ENCODE data around the gene PTPN7. TPM values are rescaled to one million over a fixed set of nuclear protein-coding genes. Genes with fewer than 3 reads are reported as not detected.
A peak's percentile ranks its signal among the peaks of the same experiment; 100 is the strongest.

The PTPN7 gene
- total and polyA plus RNA-seq, 2 experiments from 2014 or later, result 0.41 TPM; not detected in 1

DNA sequence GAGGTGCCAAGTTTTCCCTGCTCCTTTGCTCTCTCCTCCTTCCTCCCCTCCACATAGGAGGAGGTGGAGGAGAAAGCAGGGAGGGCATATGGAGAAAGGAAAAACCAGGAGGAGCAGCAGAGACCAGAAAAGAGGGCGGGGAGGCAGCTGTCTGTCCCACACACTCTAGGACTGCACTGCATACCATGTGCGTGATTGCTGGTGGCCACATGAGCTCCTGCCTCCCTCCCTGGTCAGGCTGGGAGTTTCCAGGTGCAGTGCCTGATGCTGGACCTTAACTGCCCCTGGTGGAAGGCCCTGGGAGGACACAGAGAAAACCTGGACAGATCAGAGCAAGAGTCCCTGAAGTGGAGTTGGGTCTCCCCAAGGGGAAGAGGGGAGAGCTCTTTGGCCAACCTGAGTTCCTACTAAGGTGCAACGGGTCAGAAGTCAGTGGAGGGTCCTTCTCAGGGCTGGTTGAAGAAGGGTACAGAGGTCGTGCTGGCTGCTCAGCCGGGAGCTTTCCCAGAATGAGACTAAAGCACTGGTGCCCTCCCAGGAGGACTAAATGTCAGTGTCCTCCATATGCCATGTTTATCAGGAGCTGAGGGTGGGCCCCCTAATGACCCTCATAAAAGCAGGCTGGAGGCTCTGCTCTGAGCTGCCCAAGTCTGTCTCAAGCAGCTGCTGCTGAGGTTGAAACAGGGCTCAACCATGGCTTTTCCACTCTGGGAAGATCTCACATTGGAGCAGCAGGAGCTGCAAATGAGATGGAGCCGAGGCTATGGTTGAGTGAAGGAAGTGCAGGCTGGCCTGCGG is 29.7 kb upstream of the PTPN7 start:
- Histone ChIP-seq H3K4me2 (peak overlapping the region; percentile 35), H3K4me3 (no peak overlapping the region), H3K4me1 (ENCODE audit: insufficient read depth) (peaks cover 22% of the 10 kb centered on the region), H3K9me2 (replicated peaks; ENCODE audit: insufficient read depth) (no peaks in the 10 kb centered on the region), H4K20me1 (ENCODE audit: insufficient read depth, poor library complexity, severe bottlenecking) (no peaks in the 10 kb centered on the region), H2AFZ (no peak overlapping the region), H3K79me2 (no peaks in the 10 kb centered on the region), H3K9me3 (ENCODE audit: low read depth) (no peaks in the 10 kb centered on the region), H3K27ac (peak overlapping the region; percentile 90), H3K27me3 (peaks cover 16% of the 10 kb centered on the region), H3K36me3 (replicated peaks; ENCODE audit: insufficient read depth, low read depth) (no peaks in the 10 kb centered on the region)
- WGBS (ENCODE audit: low lambda C conversion rate, missing lambda C conversion rate), result 58% methylated on average over 7 of the region's 7 CpGs
- DNase-seq (ENCODE audit: low spot score), result peak; percentile 62
- TF ChIP-seq EZH2 (IDR thresholded peaks at IDR 0.05; ENCODE audit: borderline replicate concordance), result no peak
- TF ChIP-seq EZH2phosphoT487 (IDR thresholded peaks at IDR 0.05; ENCODE audit: low read depth, severe bottlenecking, unreplicated experiment), result no peak
- TF ChIP-seq, protein P1, sequence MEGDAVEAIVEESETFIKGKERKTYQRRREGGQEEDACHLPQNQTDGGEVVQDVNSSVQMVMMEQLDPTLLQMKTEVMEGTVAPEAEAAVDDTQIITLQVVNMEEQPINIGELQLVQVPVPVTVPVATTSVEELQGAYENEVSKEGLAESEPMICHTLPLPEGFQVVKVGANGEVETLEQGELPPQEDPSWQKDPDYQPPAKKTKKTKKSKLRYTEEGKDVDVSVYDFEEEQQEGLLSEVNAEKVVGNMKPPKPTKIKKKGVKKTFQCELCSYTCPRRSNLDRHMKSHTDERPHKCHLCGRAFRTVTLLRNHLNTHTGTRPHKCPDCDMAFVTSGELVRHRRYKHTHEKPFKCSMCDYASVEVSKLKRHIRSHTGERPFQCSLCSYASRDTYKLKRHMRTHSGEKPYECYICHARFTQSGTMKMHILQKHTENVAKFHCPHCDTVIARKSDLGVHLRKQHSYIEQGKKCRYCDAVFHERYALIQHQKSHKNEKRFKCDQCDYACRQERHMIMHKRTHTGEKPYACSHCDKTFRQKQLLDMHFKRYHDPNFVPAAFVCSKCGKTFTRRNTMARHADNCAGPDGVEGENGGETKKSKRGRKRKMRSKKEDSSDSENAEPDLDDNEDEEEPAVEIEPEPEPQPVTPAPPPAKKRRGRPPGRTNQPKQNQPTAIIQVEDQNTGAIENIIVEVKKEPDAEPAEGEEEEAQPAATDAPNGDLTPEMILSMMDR (IDR thresholded peaks at IDR 0.05; ENCODE audit: poor library complexity), result no peak

DNA sequence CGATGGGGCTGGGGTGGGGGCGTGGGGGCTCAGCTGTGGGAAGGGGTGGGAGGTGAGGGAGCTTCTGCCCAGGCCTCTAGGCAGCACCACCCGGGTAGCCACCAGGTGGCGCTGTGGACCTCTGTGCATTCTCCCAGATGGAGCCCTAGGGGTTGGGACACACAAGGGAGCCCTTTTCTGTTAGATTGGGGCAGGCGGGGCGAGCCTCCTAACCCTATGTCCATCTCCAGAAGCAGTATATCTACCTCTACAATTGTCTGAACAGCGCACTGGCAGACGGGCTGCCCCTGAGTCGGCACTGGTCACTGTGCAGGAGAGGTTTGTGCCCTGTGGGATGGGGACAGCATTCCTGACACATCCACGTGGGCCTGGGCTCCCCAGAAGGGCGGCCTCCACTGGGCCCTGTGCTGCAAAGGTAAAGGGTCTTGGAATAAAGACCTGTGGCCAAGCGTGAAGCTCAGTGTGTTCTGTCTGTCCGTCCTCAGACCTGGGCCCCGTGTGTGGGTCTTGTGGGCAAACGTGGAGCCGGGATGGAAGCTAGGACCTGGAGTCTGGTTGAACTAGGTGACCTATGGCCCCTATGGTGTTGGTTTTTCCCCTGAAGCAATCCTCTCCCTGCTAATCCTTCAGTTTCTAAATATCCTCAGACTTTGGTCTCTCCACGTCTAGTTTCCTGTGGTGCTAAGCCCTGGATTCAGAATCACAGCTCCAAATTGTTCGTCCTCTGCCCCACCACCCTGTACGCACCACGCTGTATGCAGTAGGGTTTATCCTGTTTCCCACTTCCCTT is 28.8 kb upstream of the PTPN7 start:
- 55% methylated on average over 20 of the region's 20 CpGs for WGBS (ENCODE audit: low lambda C conversion rate, missing lambda C conversion rate)
- peak; percentile 89 for DNase-seq (ENCODE audit: low spot score)
- TF ChIP-seq, protein P1 (IDR thresholded peaks at IDR 0.05; ENCODE audit: poor library complexity), result peak; percentile 75
- no peak for TF ChIP-seq EZH2 (IDR thresholded peaks at IDR 0.05; ENCODE audit: borderline replicate concordance)
- H3K79me2 ChIP-seq, result no peaks in the 10 kb centered on the region
- H3K4me1 ChIP-seq (ENCODE audit: insufficient read depth), result peaks cover 22% of the 10 kb centered on the region
- no peaks in the 10 kb centered on the region for H4K20me1 ChIP-seq (ENCODE audit: insufficient read depth, poor library complexity, severe bottlenecking)
- no peak overlapping the region for H2AFZ ChIP-seq
- no peaks in the 10 kb centered on the region for H3K9me2 ChIP-seq (replicated peaks; ENCODE audit: insufficient read depth)
- no peaks in the 10 kb centered on the region for H3K36me3 ChIP-seq (replicated peaks; ENCODE audit: insufficient read depth, low read depth)
- no peak overlapping the region for H3K4me3 ChIP-seq
- no peaks in the 10 kb centered on the region for H3K9me3 ChIP-seq (ENCODE audit: low read depth)
- peak overlapping the region; percentile 35 for H3K4me2 ChIP-seq
- peaks cover 9% of the 10 kb centered on the region for H3K27me3 ChIP-seq
- H3K27ac ChIP-seq, result peak overlapping the region; percentile 90

DNA sequence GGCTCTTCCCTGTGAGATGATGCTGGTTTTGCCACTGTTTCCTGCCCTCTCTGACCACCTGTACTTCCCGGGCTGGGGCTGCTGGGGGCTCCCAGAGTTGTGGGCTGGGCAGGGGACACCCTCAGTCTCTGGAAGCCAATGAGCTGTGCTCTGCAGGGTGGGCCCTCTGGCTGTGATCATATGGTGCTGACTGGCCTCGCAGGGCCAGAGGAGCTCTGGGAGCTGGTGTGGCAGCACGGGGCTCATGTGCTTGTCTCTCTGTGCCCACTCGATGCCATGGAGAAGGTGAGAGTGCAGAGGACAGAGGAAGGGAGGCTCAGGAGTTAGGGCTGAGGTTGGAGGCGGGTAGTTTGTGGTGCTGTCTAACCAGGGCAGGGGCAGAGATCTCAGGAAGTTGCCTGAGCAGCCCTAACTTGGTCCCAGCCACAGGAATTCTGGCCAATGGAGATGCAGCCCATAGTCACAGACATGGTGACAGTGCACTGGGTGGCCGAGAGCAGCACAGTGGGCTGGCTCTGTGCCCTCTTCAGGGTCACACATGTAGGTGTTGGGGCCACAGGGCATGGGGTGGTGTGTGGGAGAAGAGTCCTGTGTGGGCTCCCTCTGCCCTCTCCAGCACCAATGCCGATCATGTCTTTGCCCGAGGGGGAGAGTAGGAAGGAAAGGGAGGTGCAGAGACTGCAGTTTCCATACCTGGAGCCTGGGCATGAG is 27.4 kb upstream of the PTPN7 start:
- H3K27ac ChIP-seq, result no peak overlapping the region
- peaks cover 16% of the 10 kb centered on the region for H3K4me1 ChIP-seq (ENCODE audit: insufficient read depth)
- H3K4me3 ChIP-seq, result no peak overlapping the region
- H3K79me2 ChIP-seq, result no peaks in the 10 kb centered on the region
- H3K9me3 ChIP-seq (ENCODE audit: low read depth), result no peaks in the 10 kb centered on the region
- H3K27me3 ChIP-seq, result no peaks in the 10 kb centered on the region
- no peaks in the 10 kb centered on the region for H3K36me3 ChIP-seq (replicated peaks; ENCODE audit: insufficient read depth, low read depth)
- 88% methylated on average over 8 of the region's 8 CpGs for WGBS (ENCODE audit: low lambda C conversion rate, missing lambda C conversion rate)
- DNase-seq (ENCODE audit: low spot score), result no peak
- TF ChIP-seq EZH2phosphoT487 (IDR thresholded peaks at IDR 0.05; ENCODE audit: low read depth, severe bottlenecking, unreplicated experiment) (no peak), EZH2 (IDR thresholded peaks at IDR 0.05; ENCODE audit: borderline replicate concordance) (no peak)
- TF ChIP-seq, protein P1 (IDR thresholded peaks at IDR 0.05; ENCODE audit: poor library complexity), result no peak
- no peak overlapping the region for H3K4me2 ChIP-seq
- no peaks in the 10 kb centered on the region for H4K20me1 ChIP-seq (ENCODE audit: insufficient read depth, poor library complexity, severe bottlenecking)
- H2AFZ ChIP-seq, result no peak overlapping the region
- no peaks in the 10 kb centered on the region for H3K9me2 ChIP-seq (replicated peaks; ENCODE audit: insufficient read depth)
